ENCODE results near the gene EIF4G2. TPM values are rescaled to one million over a fixed set of nuclear protein-coding genes. Genes with fewer than 3 reads are reported as not detected.

EIF4G2 gene
- total and polyA plus RNA-seq, 2 experiments from 2014 or later, result 384 to 584 TPM

DNA sequence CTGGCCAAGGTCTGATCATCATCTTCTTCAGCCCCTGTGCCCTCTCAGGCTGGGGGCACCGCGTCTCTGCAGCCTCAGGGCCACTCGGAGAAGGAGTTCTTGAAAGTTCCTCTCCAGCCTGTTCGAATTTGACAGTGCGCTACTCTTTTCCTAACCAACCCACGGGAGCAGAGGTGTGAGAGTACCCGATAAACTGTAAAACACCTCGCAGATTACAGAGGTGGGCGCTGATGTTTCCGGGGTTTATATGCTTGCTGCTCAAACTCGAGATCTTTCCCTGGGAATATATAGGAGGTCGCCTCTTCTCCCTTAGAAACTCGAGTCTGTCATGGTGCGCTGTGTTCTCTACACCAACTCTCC lies 57.2 kb downstream of the EIF4G2 start:
- TF ChIP-seq CTCF (IDR thresholded peaks at IDR 0.05; ENCODE audit: low read depth, low read length), result no peak
- no peaks in the 10 kb centered on the region for H3K4me1 ChIP-seq (ENCODE audit: low read depth)
- peaks cover 26% of the 10 kb centered on the region for H3K36me3 ChIP-seq
- H3K4me3 ChIP-seq, result peak overlapping the region; percentile 90
- H3K9me3 ChIP-seq (ENCODE audit: low read depth), result no peaks in the 10 kb centered on the region
- peak in 1 of 2 donors; percentile 23 for DNase-seq (ENCODE audit: low read depth in 1 of 2, low spot score in 1 of 2)
- H3K27me3 ChIP-seq, result no peaks in the 10 kb centered on the region
- peak overlapping the region; percentile 94 for H3K27ac ChIP-seq

GRCh38 chr11:10750838-10751580 lies 57.7 kb downstream of the EIF4G2 start, which contains the start of gene CTR9:
CTR9 (plus strand) TSS chr11:10751246; CDS start chr11:10751413, 167 bp downstream.
- Histone ChIP-seq H3K4me3 (peak within 1 kb of the TSS; percentile 90), H3K27ac (peak within 1 kb of the TSS; percentile 94), H3K27me3 (no peaks in the 10 kb centered on the region), H3K36me3 (peaks cover 20% of the 10 kb centered on the region), H3K4me1 (ENCODE audit: low read depth) (no peaks in the 10 kb centered on the region), H3K9me3 (ENCODE audit: low read depth) (no peaks in the 10 kb centered on the region)
- TF ChIP-seq CTCF (IDR thresholded peaks at IDR 0.05; ENCODE audit: low read depth, low read length), result peak; percentile 29
- DNase-seq (ENCODE audit: low read depth in 1 of 2, low spot score in 1 of 2), result peak; percentile 95 to 96

DNA sequence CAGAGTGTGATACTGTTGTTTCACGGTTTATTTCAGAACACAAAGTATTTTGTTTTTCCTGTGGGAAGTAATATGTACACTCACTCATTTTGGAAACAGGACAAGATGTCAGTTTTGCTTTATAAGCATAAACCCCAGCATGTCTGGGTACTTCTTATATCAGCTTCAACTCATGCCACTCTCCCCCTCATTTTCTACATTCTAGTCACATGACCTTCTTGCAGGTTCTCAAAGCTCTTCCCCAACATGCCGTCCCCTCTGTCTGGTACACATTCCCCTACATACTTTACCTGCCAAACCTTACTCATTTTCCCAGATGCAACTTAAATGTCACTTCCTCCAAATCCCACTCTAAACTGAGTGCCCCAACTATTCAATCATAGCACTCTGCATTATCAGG lies 59.2 kb downstream of the EIF4G2 start:
- Histone ChIP-seq H3K27ac (no peak overlapping the region), H3K36me3 (peaks cover 5% of the 10 kb centered on the region), H3K27me3 (no peaks in the 10 kb centered on the region), H3K4me3 (no peak overlapping the region), H3K9me3 (ENCODE audit: low read depth) (no peaks in the 10 kb centered on the region), H3K4me1 (ENCODE audit: low read depth) (no peaks in the 10 kb centered on the region)
- no peak for TF ChIP-seq CTCF (IDR thresholded peaks at IDR 0.05; ENCODE audit: low read depth, low read length)
- no peak for DNase-seq (ENCODE audit: low read depth in 1 of 2, low spot score in 1 of 2)

DNA sequence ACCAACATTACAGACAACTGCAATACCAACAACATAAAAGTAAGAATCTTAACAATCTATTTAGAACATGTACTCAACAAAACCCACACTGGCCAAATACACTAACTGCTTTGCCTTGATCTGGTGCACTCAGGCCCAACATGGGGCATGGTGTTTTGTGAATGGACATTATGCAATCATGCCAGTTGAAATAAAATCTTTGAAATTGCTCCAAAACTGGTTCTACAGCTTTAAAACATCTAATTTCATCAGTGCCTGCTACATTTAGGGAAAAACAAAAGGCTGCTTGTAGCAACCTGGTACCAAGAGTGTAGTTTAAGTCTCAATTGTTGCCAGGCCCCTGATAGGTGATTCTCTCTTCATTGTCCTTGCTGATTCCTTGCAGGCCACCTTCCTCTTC lies 61.0 kb downstream of the EIF4G2 start:
- Histone ChIP-seq H3K27me3 (no peaks in the 10 kb centered on the region), H3K9me3 (ENCODE audit: low read depth) (no peaks in the 10 kb centered on the region), H3K36me3 (no peaks in the 10 kb centered on the region), H3K27ac (no peak overlapping the region), H3K4me1 (ENCODE audit: low read depth) (peaks cover 2% of the 10 kb centered on the region), H3K4me3 (no peak overlapping the region)
- DNase-seq (ENCODE audit: low read depth in 1 of 2, low spot score in 1 of 2), result no peak
- TF ChIP-seq CTCF (IDR thresholded peaks at IDR 0.05; ENCODE audit: low read depth, low read length), result no peak

Other genes with a start within 250 kb of the EIF4G2 start
- not detected in 2 replicates for gene LYVE1, start 240.3 kb downstream of the EIF4G2 start, total RNA-seq
- gene LYVE1, start 240.3 kb downstream of the EIF4G2 start, polyA plus RNA-seq, result not detected in 2 replicates
- 3.6 and 7.3 TPM in 2 replicates for gene IRAG1, start 115.2 kb downstream of the EIF4G2 start, total RNA-seq
- gene IRAG1, start 115.2 kb downstream of the EIF4G2 start, polyA plus RNA-seq, result 3.1 and 5.2 TPM in 2 replicates
- 19.7 and 23.2 TPM in 2 replicates for gene CTR9, start 57.7 kb downstream of the EIF4G2 start, total RNA-seq
- gene CTR9, start 57.7 kb downstream of the EIF4G2 start, polyA plus RNA-seq, result 35.9 and 37.3 TPM in 2 replicates
- 36.2 and 37.7 TPM in 2 replicates for gene ZBED5, start 49.1 kb upstream of the EIF4G2 start, total RNA-seq
- 70.7 and 76.6 TPM in 2 replicates for gene ZBED5, start 49.1 kb upstream of the EIF4G2 start, polyA plus RNA-seq